ENCODE measurements around the gene CNTN5. TPM values are rescaled to one million over a fixed set of nuclear protein-coding genes. Genes with fewer than 3 reads are reported as not detected.

The CNTN5 gene
- total and polyA plus RNA-seq, 2 donors: 0.07 to 0.14 TPM

- DNase-seq (ENCODE audit: low read depth in 6 of 9, low spot score in 9 of 9): no peak
- no peak overlapping the region for H3K27ac ChIP-seq (ENCODE audit: low read depth in 1 of 2, low read length in 1 of 2)
- no peaks in the 10 kb centered on the region for H3K36me3 ChIP-seq (ENCODE audit: control insufficient read depth in 2 of 2, insufficient read depth in 2 of 2, low read length in 1 of 2)
These were observed 127.6 kb downstream of the CNTN5 start for GRCh38 chr11:99148352-99148751.

GRCh38 chr11:99154277-99154676 lies 133.5 kb downstream of the CNTN5 start:
- 85% methylated on average over 5 of the region's 5 CpGs for WGBS
- no peak for DNase-seq (ENCODE audit: low read depth in 6 of 9, low spot score in 9 of 9)
- no peak overlapping the region for H3K27ac ChIP-seq (ENCODE audit: low read depth in 1 of 2, low read length in 1 of 2)

More at GRCh38 chr11:99148352-99148751, 127.6 kb downstream of the CNTN5 start:
- Histone ChIP-seq H3K27me3 (ENCODE audit: control insufficient read depth in 2 of 2, insufficient read depth in 1 of 2, low read length in 1 of 2) (no peaks in the 10 kb centered on the region), H3K4me1 (ENCODE audit: control insufficient read depth in 2 of 2, insufficient read depth in 2 of 2, low read length in 2 of 2) (no peaks in the 10 kb centered on the region), H3K9me3 (ENCODE audit: control insufficient read depth in 2 of 2, insufficient read depth in 1 of 2, low read length in 1 of 2) (no peaks in the 10 kb centered on the region), H3K4me3 (ENCODE audit: low read length in 2 of 2) (no peak overlapping the region)

GRCh38 chr11:99160447-99160846 lies 139.7 kb downstream of the CNTN5 start:
- H3K4me1 ChIP-seq (ENCODE audit: control insufficient read depth in 2 of 2, insufficient read depth in 2 of 2, low read length in 2 of 2): no peaks in the 10 kb centered on the region
- H3K9me3 ChIP-seq (ENCODE audit: control insufficient read depth in 2 of 2, insufficient read depth in 1 of 2, low read length in 1 of 2): no peaks in the 10 kb centered on the region
- H3K27me3 ChIP-seq (ENCODE audit: control insufficient read depth in 2 of 2, insufficient read depth in 1 of 2, low read length in 1 of 2): no peaks in the 10 kb centered on the region
- H3K27ac ChIP-seq (ENCODE audit: low read depth in 1 of 2, low read length in 1 of 2): no peak overlapping the region
- no peak overlapping the region for H3K4me3 ChIP-seq (ENCODE audit: low read length in 2 of 2)
- H3K36me3 ChIP-seq (ENCODE audit: control insufficient read depth in 2 of 2, insufficient read depth in 2 of 2, low read length in 1 of 2): no peaks in the 10 kb centered on the region
- 88% methylated on average over 2 of the region's 2 CpGs for WGBS
- no peak for DNase-seq (ENCODE audit: low read depth in 6 of 9, low spot score in 9 of 9)

More at GRCh38 chr11:99154277-99154676, 133.5 kb downstream of the CNTN5 start:
- Histone ChIP-seq H3K36me3 (ENCODE audit: control insufficient read depth in 2 of 2, insufficient read depth in 2 of 2, low read length in 1 of 2) (no peaks in the 10 kb centered on the region), H3K27me3 (ENCODE audit: control insufficient read depth in 2 of 2, insufficient read depth in 1 of 2, low read length in 1 of 2) (no peaks in the 10 kb centered on the region), H3K4me3 (ENCODE audit: low read length in 2 of 2) (no peak overlapping the region), H3K4me1 (ENCODE audit: control insufficient read depth in 2 of 2, insufficient read depth in 2 of 2, low read length in 2 of 2) (no peaks in the 10 kb centered on the region), H3K9me3 (ENCODE audit: control insufficient read depth in 2 of 2, insufficient read depth in 1 of 2, low read length in 1 of 2) (no peaks in the 10 kb centered on the region)

- H3K27ac ChIP-seq (ENCODE audit: low read depth in 1 of 2, low read length in 1 of 2): no peak overlapping the region
- no peaks in the 10 kb centered on the region for H3K4me1 ChIP-seq (ENCODE audit: control insufficient read depth in 2 of 2, insufficient read depth in 2 of 2, low read length in 2 of 2)
- DNase-seq (ENCODE audit: low read depth in 6 of 9, low spot score in 9 of 9): no peak
- 90% methylated on average over 5 of the region's 5 CpGs for WGBS
- H3K27me3 ChIP-seq (ENCODE audit: control insufficient read depth in 2 of 2, insufficient read depth in 1 of 2, low read length in 1 of 2): no peaks in the 10 kb centered on the region
- no peaks in the 10 kb centered on the region for H3K36me3 ChIP-seq (ENCODE audit: control insufficient read depth in 2 of 2, insufficient read depth in 2 of 2, low read length in 1 of 2)
- H3K4me3 ChIP-seq (ENCODE audit: low read length in 2 of 2): no peak overlapping the region
- no peaks in the 10 kb centered on the region for H3K9me3 ChIP-seq (ENCODE audit: control insufficient read depth in 2 of 2, insufficient read depth in 1 of 2, low read length in 1 of 2)
These were observed 142.1 kb downstream of the CNTN5 start for GRCh38 chr11:99162819-99163218.

- no peaks in the 10 kb centered on the region for H3K36me3 ChIP-seq (ENCODE audit: control insufficient read depth in 2 of 2, insufficient read depth in 2 of 2, low read length in 1 of 2)
- DNase-seq (ENCODE audit: low read depth in 6 of 9, low spot score in 9 of 9): no peak
- H3K9me3 ChIP-seq (ENCODE audit: control insufficient read depth in 2 of 2, insufficient read depth in 1 of 2, low read length in 1 of 2): no peaks in the 10 kb centered on the region
- H3K4me3 ChIP-seq (ENCODE audit: low read length in 2 of 2): no peak overlapping the region
- H3K27ac ChIP-seq (ENCODE audit: low read depth in 1 of 2, low read length in 1 of 2): no peak overlapping the region
- no peaks in the 10 kb centered on the region for H3K4me1 ChIP-seq (ENCODE audit: control insufficient read depth in 2 of 2, insufficient read depth in 2 of 2, low read length in 2 of 2)
- H3K27me3 ChIP-seq (ENCODE audit: control insufficient read depth in 2 of 2, insufficient read depth in 1 of 2, low read length in 1 of 2): no peaks in the 10 kb centered on the region
These were observed 149.8 kb downstream of the CNTN5 start for GRCh38 chr11:99170591-99170990.

GRCh38 chr11:99171330-99171729 lies 150.6 kb downstream of the CNTN5 start:
- 84% methylated on average over 5 of the region's 5 CpGs for WGBS
- H3K27me3 ChIP-seq (ENCODE audit: control insufficient read depth in 2 of 2, insufficient read depth in 1 of 2, low read length in 1 of 2): no peaks in the 10 kb centered on the region
- DNase-seq (ENCODE audit: low read depth in 6 of 9, low spot score in 9 of 9): no peak
- no peak overlapping the region for H3K27ac ChIP-seq (ENCODE audit: low read depth in 1 of 2, low read length in 1 of 2)
- no peaks in the 10 kb centered on the region for H3K4me1 ChIP-seq (ENCODE audit: control insufficient read depth in 2 of 2, insufficient read depth in 2 of 2, low read length in 2 of 2)
- H3K36me3 ChIP-seq (ENCODE audit: control insufficient read depth in 2 of 2, insufficient read depth in 2 of 2, low read length in 1 of 2): no peaks in the 10 kb centered on the region
- no peaks in the 10 kb centered on the region for H3K9me3 ChIP-seq (ENCODE audit: control insufficient read depth in 2 of 2, insufficient read depth in 1 of 2, low read length in 1 of 2)
- no peak overlapping the region for H3K4me3 ChIP-seq (ENCODE audit: low read length in 2 of 2)

GRCh38 chr11:99176430-99176829 lies 155.7 kb downstream of the CNTN5 start:
- H3K36me3 ChIP-seq (ENCODE audit: control insufficient read depth in 2 of 2, insufficient read depth in 2 of 2, low read length in 1 of 2): no peaks in the 10 kb centered on the region
- DNase-seq (ENCODE audit: low read depth in 6 of 9, low spot score in 9 of 9): no peak
- H3K4me3 ChIP-seq (ENCODE audit: low read length in 2 of 2): no peak overlapping the region
- no peaks in the 10 kb centered on the region for H3K27me3 ChIP-seq (ENCODE audit: control insufficient read depth in 2 of 2, insufficient read depth in 1 of 2, low read length in 1 of 2)
- no peaks in the 10 kb centered on the region for H3K9me3 ChIP-seq (ENCODE audit: control insufficient read depth in 2 of 2, insufficient read depth in 1 of 2, low read length in 1 of 2)
- no peak overlapping the region for H3K27ac ChIP-seq (ENCODE audit: low read depth in 1 of 2, low read length in 1 of 2)
- H3K4me1 ChIP-seq (ENCODE audit: control insufficient read depth in 2 of 2, insufficient read depth in 2 of 2, low read length in 2 of 2): no peaks in the 10 kb centered on the region

GRCh38 chr11:99177446-99177845 lies 156.7 kb downstream of the CNTN5 start:
- no peak overlapping the region for H3K27ac ChIP-seq (ENCODE audit: low read depth in 1 of 2, low read length in 1 of 2)
- no peak for DNase-seq (ENCODE audit: low read depth in 6 of 9, low spot score in 9 of 9)
- no peaks in the 10 kb centered on the region for H3K36me3 ChIP-seq (ENCODE audit: control insufficient read depth in 2 of 2, insufficient read depth in 2 of 2, low read length in 1 of 2)
- no peaks in the 10 kb centered on the region for H3K9me3 ChIP-seq (ENCODE audit: control insufficient read depth in 2 of 2, insufficient read depth in 1 of 2, low read length in 1 of 2)
- H3K4me3 ChIP-seq (ENCODE audit: low read length in 2 of 2): no peak overlapping the region
- no peaks in the 10 kb centered on the region for H3K27me3 ChIP-seq (ENCODE audit: control insufficient read depth in 2 of 2, insufficient read depth in 1 of 2, low read length in 1 of 2)
- H3K4me1 ChIP-seq (ENCODE audit: control insufficient read depth in 2 of 2, insufficient read depth in 2 of 2, low read length in 2 of 2): no peaks in the 10 kb centered on the region
- WGBS: 88% methylated on average over 2 of the region's 2 CpGs

- Histone ChIP-seq H3K27me3 (ENCODE audit: control insufficient read depth in 2 of 2, insufficient read depth in 1 of 2, low read length in 1 of 2) (no peaks in the 10 kb centered on the region), H3K9me3 (ENCODE audit: control insufficient read depth in 2 of 2, insufficient read depth in 1 of 2, low read length in 1 of 2) (no peaks in the 10 kb centered on the region), H3K27ac (ENCODE audit: low read depth in 1 of 2, low read length in 1 of 2) (no peak overlapping the region), H3K4me1 (ENCODE audit: control insufficient read depth in 2 of 2, insufficient read depth in 2 of 2, low read length in 2 of 2) (no peaks in the 10 kb centered on the region), H3K36me3 (ENCODE audit: control insufficient read depth in 2 of 2, insufficient read depth in 2 of 2, low read length in 1 of 2) (no peaks in the 10 kb centered on the region), H3K4me3 (ENCODE audit: low read length in 2 of 2) (no peak overlapping the region)
- DNase-seq (ENCODE audit: low read depth in 6 of 9, low spot score in 9 of 9): no peak
These were observed 163.4 kb downstream of the CNTN5 start for GRCh38 chr11:99184146-99184545.

- Histone ChIP-seq H3K9me3 (ENCODE audit: control insufficient read depth in 2 of 2, insufficient read depth in 1 of 2, low read length in 1 of 2) (no peaks in the 10 kb centered on the region), H3K4me3 (ENCODE audit: low read length in 2 of 2) (no peak overlapping the region), H3K27me3 (ENCODE audit: control insufficient read depth in 2 of 2, insufficient read depth in 1 of 2, low read length in 1 of 2) (no peaks in the 10 kb centered on the region), H3K36me3 (ENCODE audit: control insufficient read depth in 2 of 2, insufficient read depth in 2 of 2, low read length in 1 of 2) (no peaks in the 10 kb centered on the region), H3K27ac (ENCODE audit: low read depth in 1 of 2, low read length in 1 of 2) (no peak overlapping the region), H3K4me1 (ENCODE audit: control insufficient read depth in 2 of 2, insufficient read depth in 2 of 2, low read length in 2 of 2) (no peaks in the 10 kb centered on the region)
- DNase-seq (ENCODE audit: low read depth in 6 of 9, low spot score in 9 of 9): no peak
- 88% methylated on average over 2 of the region's 2 CpGs for WGBS
These were observed 167.5 kb downstream of the CNTN5 start for GRCh38 chr11:99188221-99188620.

All from thymus (tissue), 11 donors.